Activated T-helper 1 cell treated with Interleukin-2 at 50 U/mL for 16 hours (primary cell): ENCODE results near the gene WDSUB1.

Experiments used
- DNase-seq: peaks from one replicate; pipeline ENCODE4 v3.0.0-alpha.2; 2020; ENCODE audit warnings: low read depth

WDSUB1 gene, protein sequence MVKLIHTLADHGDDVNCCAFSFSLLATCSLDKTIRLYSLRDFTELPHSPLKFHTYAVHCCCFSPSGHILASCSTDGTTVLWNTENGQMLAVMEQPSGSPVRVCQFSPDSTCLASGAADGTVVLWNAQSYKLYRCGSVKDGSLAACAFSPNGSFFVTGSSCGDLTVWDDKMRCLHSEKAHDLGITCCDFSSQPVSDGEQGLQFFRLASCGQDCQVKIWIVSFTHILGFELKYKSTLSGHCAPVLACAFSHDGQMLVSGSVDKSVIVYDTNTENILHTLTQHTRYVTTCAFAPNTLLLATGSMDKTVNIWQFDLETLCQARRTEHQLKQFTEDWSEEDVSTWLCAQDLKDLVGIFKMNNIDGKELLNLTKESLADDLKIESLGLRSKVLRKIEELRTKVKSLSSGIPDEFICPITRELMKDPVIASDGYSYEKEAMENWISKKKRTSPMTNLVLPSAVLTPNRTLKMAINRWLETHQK

DNA sequence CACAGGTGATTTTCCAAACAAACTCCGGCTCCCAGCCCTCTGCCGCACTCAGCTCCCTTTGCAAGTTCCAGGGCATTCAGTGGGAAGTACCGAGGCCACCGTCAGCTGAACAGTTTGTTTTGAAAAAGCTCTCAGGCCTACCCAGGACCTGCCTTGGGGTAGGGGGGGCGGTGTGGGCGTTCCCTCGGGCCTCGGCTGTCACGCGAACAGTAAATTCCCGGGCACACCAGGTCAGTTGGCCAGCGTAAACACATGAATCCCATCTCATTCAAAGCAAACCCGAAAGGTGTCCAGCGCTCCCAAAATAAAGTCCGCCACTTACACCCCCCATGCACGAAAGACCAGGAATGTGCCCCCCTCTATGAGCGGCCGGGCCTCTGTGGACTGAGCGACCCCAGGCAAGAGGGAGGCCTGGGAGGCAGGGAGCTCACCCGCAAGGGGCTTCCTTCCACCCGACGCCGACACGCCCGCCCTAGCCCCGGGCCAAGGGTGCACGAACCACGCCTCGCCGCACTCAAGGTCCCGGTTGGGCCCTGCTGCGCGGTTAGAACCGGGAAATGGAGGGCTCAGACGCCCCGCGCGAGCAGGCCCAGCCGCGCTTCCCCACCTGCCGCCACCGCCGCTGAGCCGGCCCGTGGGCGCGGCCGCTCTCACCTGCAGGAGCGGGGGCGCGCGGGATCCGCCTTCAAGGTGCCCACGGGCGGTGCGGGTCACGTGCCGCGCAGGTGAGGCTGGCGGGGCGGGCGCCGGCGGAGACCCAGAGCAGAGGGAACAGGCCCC lies at the start of gene WDSUB1:
TSS of gene WDSUB1 (minus strand) at position 775 of the 780 bp plus-strand sequence. CDS start 3,634 bp downstream, outside the sequence.
- DNase-seq: no peak

DNA sequence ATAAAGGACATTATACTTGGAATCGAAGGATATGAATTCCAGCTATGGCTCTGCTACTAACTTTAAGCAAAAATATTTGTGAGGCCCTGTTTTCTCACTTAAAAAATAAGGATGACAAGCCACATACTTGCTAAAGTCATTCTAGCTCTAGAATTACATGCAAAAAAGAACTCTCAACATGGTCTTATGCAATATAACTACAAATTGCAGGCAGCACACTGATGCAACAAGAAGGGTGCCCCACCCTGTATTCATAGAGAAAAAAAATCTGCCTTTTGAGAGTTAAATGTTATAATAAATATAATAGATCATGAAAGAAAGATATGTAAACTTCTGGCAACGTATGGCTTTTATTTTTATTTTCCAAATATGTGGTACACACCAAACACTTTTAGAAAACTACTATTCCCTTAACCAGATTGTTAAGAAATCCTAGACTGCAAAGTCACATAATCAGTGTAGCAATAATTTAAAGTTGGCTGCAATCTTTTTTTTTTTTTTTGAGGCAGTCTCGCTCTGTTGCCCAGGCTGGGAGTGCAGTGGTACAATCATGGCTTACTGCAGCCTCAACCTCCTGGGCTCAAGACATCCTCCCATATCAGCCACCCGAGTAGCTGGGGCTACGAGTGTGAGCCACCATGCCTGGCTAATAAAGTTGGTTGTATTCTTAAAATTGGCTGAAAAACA lies 40.2 kb upstream of the WDSUB1 start:
- DNase-seq: no peak

- DNase-seq: no peak
Observed at GRCh38 chr2:159322419-159322818, 35.9 kb upstream of the WDSUB1 start.

DNA sequence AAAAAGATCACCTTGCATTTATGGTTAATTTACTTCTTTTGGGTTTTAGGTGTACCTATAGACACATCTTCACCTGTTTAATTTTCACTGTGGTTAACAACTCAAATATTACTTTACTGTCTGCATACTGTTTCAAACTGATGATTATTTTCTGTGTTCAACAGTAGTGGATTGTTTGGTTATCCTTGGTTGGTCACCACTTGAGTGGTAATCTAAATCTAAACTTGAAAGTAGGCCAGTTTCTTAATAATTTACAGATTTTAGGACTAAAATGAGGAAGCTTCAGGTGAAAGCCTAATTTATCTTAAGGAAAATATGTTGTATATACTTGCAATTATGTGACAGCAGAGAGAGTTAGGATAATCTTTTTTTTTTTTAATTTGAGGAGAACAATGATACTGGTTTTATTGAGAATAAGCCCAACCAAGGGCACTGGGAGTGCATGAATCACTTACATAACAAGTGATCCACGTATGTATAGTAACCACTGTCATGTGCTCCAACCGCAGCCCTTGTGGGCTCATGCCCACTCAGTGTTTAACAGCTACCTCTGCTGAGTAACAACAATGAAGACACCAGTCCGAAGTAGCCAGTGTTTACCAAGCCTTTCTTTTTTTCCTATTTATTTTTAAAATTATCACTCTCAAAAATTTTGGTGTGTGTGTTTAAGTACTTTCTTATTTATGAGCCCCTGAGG lies 31.0 kb upstream of the WDSUB1 start:
- no peak for DNase-seq

- DNase-seq: no peak
Observed at GRCh38 chr2:159307942-159308341, 21.4 kb upstream of the WDSUB1 start.

DNA sequence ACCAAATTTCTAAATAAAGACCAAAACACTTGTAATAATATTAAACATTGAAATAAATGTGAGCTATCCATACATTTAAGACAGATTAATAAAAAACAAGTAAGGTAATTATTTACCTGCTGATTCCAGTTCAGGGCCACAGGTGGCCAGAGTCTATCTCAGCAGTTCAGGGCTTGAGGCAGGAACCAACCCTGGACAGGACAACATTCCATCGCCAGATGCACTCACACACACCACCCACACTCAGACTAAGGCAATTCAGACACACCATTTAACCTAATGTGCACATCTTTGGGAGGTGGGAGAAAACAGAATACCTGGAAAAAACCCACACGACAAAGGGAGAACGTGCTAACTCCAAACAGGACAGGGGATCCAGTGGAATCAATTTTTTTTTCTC lies 14.1 kb upstream of the WDSUB1 start:
- no peak for DNase-seq

DNA sequence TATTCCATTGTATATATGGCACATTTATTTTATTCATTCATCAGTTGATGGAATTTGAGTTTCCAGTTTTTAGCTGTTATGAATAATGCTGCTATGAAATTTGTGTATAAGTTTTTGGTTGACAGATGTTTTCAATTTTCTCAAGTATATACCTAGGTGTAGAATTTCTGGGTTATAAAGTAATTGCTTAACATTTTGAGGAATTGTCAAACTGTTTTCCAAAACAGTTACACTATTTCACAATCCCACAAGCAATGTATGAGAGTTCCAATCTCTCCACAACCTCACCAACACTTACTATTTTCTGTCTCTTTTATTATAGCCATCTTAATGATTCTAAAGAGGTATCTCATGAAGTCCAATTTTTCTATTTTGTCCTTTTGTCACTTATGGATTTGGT lies 12.5 kb upstream of the WDSUB1 start:
- DNase-seq: no peak

DNA sequence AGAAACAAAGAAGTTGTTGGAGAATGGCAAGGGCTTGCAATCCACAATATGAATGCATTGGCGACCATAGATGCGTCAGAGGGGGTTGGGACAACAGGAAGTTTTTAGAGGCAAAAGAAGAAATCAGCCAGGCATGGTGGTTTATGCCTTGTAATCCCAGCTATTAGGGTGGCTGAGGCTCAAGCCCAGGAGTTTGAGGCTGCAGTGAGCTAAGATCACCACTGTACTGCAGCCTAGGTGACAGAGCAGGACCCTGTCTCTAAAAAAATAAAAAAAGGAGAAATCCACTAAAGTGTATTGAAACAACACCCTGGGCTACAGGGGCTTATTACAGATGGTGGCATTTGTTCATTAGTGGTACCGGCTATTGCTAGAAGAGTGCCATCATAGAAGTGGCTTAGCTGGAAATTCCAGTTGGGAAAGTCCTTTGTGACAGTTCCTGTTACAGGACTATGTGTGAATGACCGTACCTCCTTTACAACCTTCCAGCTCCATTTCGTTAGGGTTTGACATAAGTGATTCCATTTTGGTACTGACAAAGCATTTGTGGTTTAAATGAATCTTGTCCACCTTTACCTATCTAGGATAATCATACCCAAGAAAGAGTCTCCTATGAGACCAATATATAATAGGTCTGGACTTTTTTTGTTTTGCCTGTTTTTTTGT lies 10.7 kb upstream of the WDSUB1 start:
- no peak for DNase-seq

GRCh38 chr2:159292157-159292556 lies 5.7 kb upstream of the WDSUB1 start:
- DNase-seq: no peak

DNA sequence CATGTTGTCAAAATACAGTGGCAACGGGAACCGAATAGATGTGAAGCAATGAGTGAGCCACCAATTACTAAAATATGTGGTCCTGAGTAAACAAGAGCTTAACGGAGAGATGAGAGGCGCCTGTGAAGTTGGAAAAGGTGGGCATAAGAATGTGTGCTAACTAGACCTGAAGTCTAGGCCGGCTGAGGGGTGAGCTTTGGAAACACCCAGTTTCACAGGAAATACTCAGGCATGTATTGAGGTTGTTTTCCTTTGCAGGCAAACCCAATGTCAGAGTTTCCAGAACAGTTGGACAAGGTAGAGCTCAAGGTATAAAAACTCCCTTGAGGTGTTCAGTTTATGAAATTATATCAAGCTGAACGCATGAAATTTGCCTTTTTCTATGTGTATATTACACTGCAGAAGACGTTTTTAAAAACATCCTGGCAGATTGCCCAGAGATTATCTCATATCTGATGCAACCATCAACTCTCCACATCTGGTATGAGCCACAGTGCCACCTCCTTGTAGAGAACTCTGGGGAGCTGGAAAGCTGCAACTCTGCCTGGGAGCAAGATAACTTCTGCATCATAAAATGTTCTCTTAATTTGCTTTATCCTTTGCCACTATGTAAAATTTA lies 3.9 kb upstream of the WDSUB1 start:
- DNase-seq: no peak

DNA sequence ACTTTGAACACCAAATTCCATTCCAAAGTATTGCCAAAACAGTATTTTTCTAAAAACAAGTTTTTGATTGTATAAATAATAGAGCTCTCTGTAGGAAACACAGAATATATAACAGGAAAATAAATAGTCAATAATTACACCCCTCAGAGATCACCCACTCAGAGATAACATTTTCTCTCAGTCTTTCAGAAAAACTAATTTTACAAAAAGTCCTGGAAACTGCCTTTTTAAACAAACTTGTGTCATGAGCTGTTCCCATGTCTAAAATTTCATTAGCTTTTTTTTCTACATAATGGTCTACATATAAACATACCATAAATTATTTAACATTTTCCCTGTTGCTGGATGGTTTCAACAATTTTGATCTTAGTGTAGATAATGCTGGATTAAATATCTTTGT lies 1.2 kb upstream of the WDSUB1 start:
- DNase-seq: no peak

- DNase-seq: peak; percentile 96
Observed at GRCh38 chr2:159286709-159287441, 372 bp upstream of the WDSUB1 start.

DNA sequence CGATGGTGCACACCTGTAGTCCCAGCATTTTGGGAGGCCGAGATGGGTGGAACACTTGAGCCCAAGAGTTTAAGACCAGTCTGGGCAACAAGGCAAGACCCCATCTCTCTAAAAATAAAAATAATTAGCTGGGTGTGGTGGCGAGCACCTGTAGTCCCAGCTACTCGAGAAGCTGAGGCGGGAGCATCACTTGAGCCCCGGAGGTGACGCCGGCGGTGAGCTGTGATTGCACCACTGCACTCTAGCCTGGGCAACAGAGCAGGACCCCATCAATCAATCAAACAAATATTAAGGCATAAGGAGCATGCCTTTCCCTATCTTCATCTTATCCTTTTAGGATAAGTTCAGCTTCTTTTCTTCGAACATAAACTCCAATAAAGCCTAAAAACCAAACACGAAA lies 1.1 kb downstream of the WDSUB1 start:
- no peak for DNase-seq

DNA sequence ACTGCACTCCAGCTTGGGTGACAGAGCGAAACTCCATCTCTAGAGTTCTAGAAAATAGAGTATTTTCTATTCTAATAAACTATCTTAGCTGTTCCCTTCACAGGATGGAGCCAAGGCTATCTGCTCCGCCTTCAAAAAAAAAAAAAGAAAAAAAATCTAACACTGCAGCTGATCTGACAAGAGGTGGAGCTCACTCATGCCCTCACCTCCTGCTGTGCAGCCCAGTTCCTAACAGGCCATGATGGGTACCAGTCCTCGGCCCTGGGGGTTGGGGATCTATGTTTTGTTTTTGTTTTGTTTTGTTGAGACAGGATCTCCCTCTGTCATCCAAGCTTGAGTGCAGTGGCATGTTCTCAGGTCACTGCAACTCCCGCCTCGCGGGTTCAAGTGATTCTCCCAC lies 3.0 kb downstream of the WDSUB1 start:
- DNase-seq: no peak

GRCh38 chr2:159281002-159281401 lies 5.5 kb downstream of the WDSUB1 start:
- DNase-seq: no peak

- no peak for DNase-seq
Observed at GRCh38 chr2:159279700-159280099, 6.8 kb downstream of the WDSUB1 start.

- no peak for DNase-seq
Observed at GRCh38 chr2:159275111-159275510, 11.4 kb downstream of the WDSUB1 start.

DNA sequence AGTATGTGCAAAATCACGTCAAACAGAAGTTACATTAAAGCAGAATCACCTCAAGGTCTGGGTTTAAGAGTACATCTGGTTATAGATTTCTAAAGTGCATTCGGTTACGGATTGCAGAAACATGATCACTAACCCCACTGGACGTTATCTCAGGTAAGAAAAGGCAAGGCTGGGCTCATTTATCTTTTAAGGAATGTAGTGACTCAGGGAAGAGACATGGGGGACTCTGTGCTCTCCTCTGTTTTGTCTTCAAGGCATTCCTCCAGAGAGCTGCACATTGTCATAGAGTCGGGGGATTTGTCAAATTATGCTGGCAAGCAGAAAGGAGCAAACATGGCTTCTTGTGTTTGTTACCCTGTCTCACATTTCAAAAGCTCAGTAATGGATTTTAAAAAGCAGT lies 14.3 kb downstream of the WDSUB1 start:
- DNase-seq: no peak

- no peak for DNase-seq
Observed at GRCh38 chr2:159270744-159271379, 15.6 kb downstream of the WDSUB1 start.

DNA sequence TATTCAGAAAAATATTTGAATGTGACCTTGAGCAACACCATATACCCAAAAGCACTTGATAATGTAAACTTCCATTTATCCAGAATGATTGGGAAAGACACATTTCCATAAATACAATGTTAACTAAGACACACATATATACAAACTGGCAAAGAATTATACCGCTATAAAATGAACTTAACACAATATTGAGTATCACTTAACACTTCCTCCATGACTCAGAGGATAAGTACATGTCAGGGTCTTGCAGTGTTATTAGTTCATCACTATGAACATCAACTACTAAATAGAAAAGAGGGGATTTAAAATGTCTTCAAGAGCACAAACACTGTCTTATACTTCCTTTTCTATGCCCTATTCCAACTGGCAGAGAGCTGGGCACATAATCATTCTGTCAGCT lies 18.6 kb downstream of the WDSUB1 start:
- no peak for DNase-seq
